ENCODE results near the gene PEAR1.

Gene PEAR1

GRCh38 chr1:156866249-156866909, 27.1 kb upstream of the PEAR1 start:
- no peak overlapping the region for H3K4me3 ChIP-seq (ENCODE audit: low read depth, low read length)
- TF ChIP-seq CTCF (IDR thresholded peaks at IDR 0.05; ENCODE audit: low read depth, low read length): no peak

GRCh38 chr1:156868341-156868740, 25.2 kb upstream of the PEAR1 start:
- H3K4me3 ChIP-seq (ENCODE audit: low read depth, low read length): no peak overlapping the region
- no peak for TF ChIP-seq CTCF (IDR thresholded peaks at IDR 0.05; ENCODE audit: low read depth, low read length)

GRCh38 chr1:156869455-156869854, 24.1 kb upstream of the PEAR1 start:
- H3K4me3 ChIP-seq (ENCODE audit: low read depth, low read length): no peak overlapping the region
- TF ChIP-seq CTCF (IDR thresholded peaks at IDR 0.05; ENCODE audit: low read depth, low read length): no peak

GRCh38 chr1:156873659-156874058, 19.9 kb upstream of the PEAR1 start:
- TF ChIP-seq CTCF (IDR thresholded peaks at IDR 0.05; ENCODE audit: low read depth, low read length): no peak
- no peak overlapping the region for H3K4me3 ChIP-seq (ENCODE audit: low read depth, low read length)

GRCh38 chr1:156874142-156874541, 19.4 kb upstream of the PEAR1 start:
- TF ChIP-seq CTCF (IDR thresholded peaks at IDR 0.05; ENCODE audit: low read depth, low read length): no peak
- no peak overlapping the region for H3K4me3 ChIP-seq (ENCODE audit: low read depth, low read length)

GRCh38 chr1:156874572-156875340, 18.8 kb upstream of the PEAR1 start:
- no peak for TF ChIP-seq CTCF (IDR thresholded peaks at IDR 0.05; ENCODE audit: low read depth, low read length)
- H3K4me3 ChIP-seq (ENCODE audit: low read depth, low read length): no peak overlapping the region

- no peak overlapping the region for H3K4me3 ChIP-seq (ENCODE audit: low read depth, low read length)
- TF ChIP-seq CTCF (IDR thresholded peaks at IDR 0.05; ENCODE audit: low read depth, low read length): no peak
Measured at GRCh38 chr1:156875341-156875615, 18.2 kb upstream of the PEAR1 start.

Data from WI38 (cell line).